GM19455 (cell line): ENCODE results near the gene ELAVL4.

Source experiments
- ATAC-seq: cut with Tn5 transposase; IDR thresholded peaks from one replicate; pipeline ENCODE4 v1.9.1; 2021; ENCODE audit not compliant: unreplicated experiment

Gene ELAVL4

GRCh38 chr1:50246869-50247268 is 138.1 kb downstream of the ELAVL4 start:
- no peak for ATAC-seq

- ATAC-seq: peak; percentile 72
Observed at GRCh38 chr1:50251702-50252101, 143.0 kb downstream of the ELAVL4 start.

GRCh38 chr1:50252196-50252595 is 143.5 kb downstream of the ELAVL4 start:
- ATAC-seq: no peak
